HG02943 (cell line): ENCODE measurements around the gene DOC2B.
"Not testable (repeated sequence)": the region's sequence is repeated elsewhere in the genome, so short reads cannot be mapped to it uniquely, and the experiment has no call there.

Source experiments
- ATAC-seq: cut with Tn5 transposase; IDR thresholded peaks from one replicate; pipeline ENCODE4 v1.9.1; 2021; ENCODE audit warnings: mild to moderate bottlenecking, low read depth, moderate library complexity; ENCODE audit not compliant: unreplicated experiment

DOC2B gene

GRCh38 chr17:181245-182049 lies at the start of gene DOC2B:
TSS of gene DOC2B (minus strand) at chr17:181650. CDS start at chr17:181479, 171 bp downstream.
- ATAC-seq = no peak

GRCh38 chr17:230395-230770 lies 48.9 kb upstream of the DOC2B start:
- ATAC-seq = no peak

GRCh38 chr17:229709-230394 lies 48.4 kb upstream of the DOC2B start:
- no peak for ATAC-seq

- no peak for ATAC-seq
These were observed 47.7 kb upstream of the DOC2B start for GRCh38 chr17:228951-229708.

GRCh38 chr17:227946-228615 lies 46.6 kb upstream of the DOC2B start:
- ATAC-seq = no peak

- no peak for ATAC-seq
These were observed 45.9 kb upstream of the DOC2B start for GRCh38 chr17:227078-227945.

GRCh38 chr17:226108-227077 lies 44.9 kb upstream of the DOC2B start:
- ATAC-seq = no peak

GRCh38 chr17:225551-225950 lies 44.1 kb upstream of the DOC2B start:
- no peak for ATAC-seq

- ATAC-seq = not testable (repeated sequence)
These were observed 43.1 kb upstream of the DOC2B start for GRCh38 chr17:224576-224975.

- ATAC-seq = no peak
These were observed 42.4 kb upstream of the DOC2B start for GRCh38 chr17:223723-224471.

- ATAC-seq = no peak
These were observed 40.7 kb upstream of the DOC2B start for GRCh38 chr17:222172-222571.

GRCh38 chr17:219696-220095 lies 38.2 kb upstream of the DOC2B start:
- ATAC-seq = no peak

- no peak for ATAC-seq
These were observed 37.1 kb upstream of the DOC2B start for GRCh38 chr17:218432-219110.

- ATAC-seq = no peak
These were observed 35.2 kb upstream of the DOC2B start for GRCh38 chr17:216625-217024.

- ATAC-seq = not testable (repeated sequence)
These were observed 34.4 kb upstream of the DOC2B start for GRCh38 chr17:215563-216478.

GRCh38 chr17:214881-215331 lies 33.5 kb upstream of the DOC2B start:
- no peak for ATAC-seq
